Mesenchymal stem cell (in vitro differentiated cells and primary cell): ENCODE results near the gene FXYD7.

Source experiments
- DNase-seq: peaks from one replicate; pipeline ENCODE4 v3.0.0-alpha.2; 2013
- H2AFZ ChIP-seq: one replicate; pipeline ENCODE4 v1.6.1; 2013; ENCODE audit warnings: low read depth, mild to moderate bottlenecking, control low read depth, inconsistent platforms, low read length, moderate library complexity
- H2AK5ac ChIP-seq: 2 replicates; pipeline ENCODE4 v1.6.1; 2013; ENCODE audit warnings: low read length, moderate library complexity, mild to moderate bottlenecking, inconsistent platforms; ENCODE audit not compliant: severe bottlenecking
- H2BK120ac ChIP-seq: one replicate; pipeline ENCODE4 v1.6.1; 2013; ENCODE audit warnings: low read depth, mild to moderate bottlenecking, inconsistent platforms, low read length, moderate library complexity
- H2BK12ac ChIP-seq, 2 experiments: one replicate each; pipeline ENCODE4 v1.6.1; 2013; ENCODE audit warnings: inconsistent platforms in 2 of 2, low read length in 2 of 2, mild to moderate bottlenecking in 2 of 2, moderate library complexity in 2 of 2, control low read depth in 1 of 2
- H2BK15ac ChIP-seq: one replicate; pipeline ENCODE4 v1.6.1; 2013; ENCODE audit warnings: mild to moderate bottlenecking, low read depth, inconsistent platforms; ENCODE audit not compliant: poor library complexity, severe bottlenecking
- H2BK5ac ChIP-seq: 2 replicates; pipeline ENCODE4 v1.6.1; 2013; ENCODE audit warnings: low read depth, mild to moderate bottlenecking, low read length, control low read depth, inconsistent platforms; ENCODE audit not compliant: poor library complexity, severe bottlenecking
- H3K14ac ChIP-seq, 2 experiments: one replicate each; pipeline ENCODE4 v1.6.1; 2013; ENCODE audit warnings: inconsistent platforms in 2 of 2, low read length in 2 of 2, control low read depth in 1 of 2, mild to moderate bottlenecking in 1 of 2, moderate library complexity in 1 of 2
- H3K18ac ChIP-seq, 2 experiments: one replicate each; pipeline ENCODE4 v1.6.1; 2013; ENCODE audit warnings: inconsistent platforms in 2 of 2, low read length in 2 of 2, control low read depth in 1 of 2, low read depth in 1 of 2, mild to moderate bottlenecking in 1 of 2
- H3K23ac ChIP-seq, 2 experiments: one replicate each; pipeline ENCODE4 v1.6.1; 2013; ENCODE audit warnings: inconsistent platforms in 2 of 2, low read length in 2 of 2, mild to moderate bottlenecking in 2 of 2, moderate library complexity in 2 of 2, control low read depth in 1 of 2
- H3K27ac ChIP-seq: 2 replicates; pipeline ENCODE4 v1.5.1; 2013; ENCODE audit warnings: mild to moderate bottlenecking, moderate library complexity, low read length, control low read depth, inconsistent platforms; ENCODE audit not compliant: poor library complexity, severe bottlenecking
- H3K27me3 ChIP-seq, 2 experiments: 2 replicates each; pipeline versions ENCODE4 v1.6.1 to v1.7.0; 2013; ENCODE audit warnings: low read length in 2 of 2, mild to moderate bottlenecking in 2 of 2, moderate library complexity in 2 of 2, control low read depth in 1 of 2, inconsistent platforms in 1 of 2; ENCODE audit not compliant: control insufficient read depth in 1 of 2, insufficient read depth in 1 of 2
- H3K36me3 ChIP-seq, 2 experiments: 2 replicates each; pipeline versions ENCODE4 v1.6.1 to v1.7.0; 2013; ENCODE audit warnings: low read length in 2 of 2, control low read depth in 1 of 2, inconsistent platforms in 1 of 2, low read depth in 1 of 2, mild to moderate bottlenecking in 1 of 2; ENCODE audit not compliant: insufficient read depth in 2 of 2, control insufficient read depth in 1 of 2
- H3K4ac ChIP-seq, 2 experiments: one replicate each; pipeline ENCODE4 v1.6.1; 2013; ENCODE audit warnings: inconsistent platforms in 2 of 2, low read length in 2 of 2, mild to moderate bottlenecking in 2 of 2, moderate library complexity in 2 of 2, control low read depth in 1 of 2, low read depth in 1 of 2
- H3K4me1 ChIP-seq: 2 replicates; pipeline ENCODE4 v1.6.1; 2013; ENCODE audit warnings: low read depth, low read length, control low read depth; ENCODE audit not compliant: control insufficient read depth, insufficient read depth
- H3K4me2 ChIP-seq: 2 replicates; pipeline ENCODE4 v1.6.1; 2013; ENCODE audit warnings: low read length, mild to moderate bottlenecking, inconsistent platforms; ENCODE audit not compliant: poor library complexity, severe bottlenecking
- H3K4me3 ChIP-seq, 2 experiments: 2 replicates each; pipeline versions ENCODE4 v1.5.1 to v1.7.0; 2013; ENCODE audit warnings: low read length in 2 of 2, mild to moderate bottlenecking in 2 of 2, control low read depth in 1 of 2, low read depth in 1 of 2; ENCODE audit not compliant: insufficient read depth in 1 of 2
- H3K79me1 ChIP-seq: replicated peaks from 2 replicates; pipeline ENCODE4 v1.6.1; 2013; ENCODE audit warnings: mild to moderate bottlenecking, control low read depth, low read length, inconsistent platforms; ENCODE audit not compliant: poor library complexity, severe bottlenecking
- H3K9ac ChIP-seq: 2 replicates; pipeline ENCODE4 v1.7.0; 2013; ENCODE audit warnings: mild to moderate bottlenecking, low read length, moderate library complexity
- H3K9me3 ChIP-seq: 2 replicates; pipeline ENCODE4 v1.7.0; 2013; ENCODE audit warnings: mild to moderate bottlenecking, low read length; ENCODE audit not compliant: control insufficient read depth
- H4K8ac ChIP-seq: one replicate; pipeline ENCODE4 v1.6.1; 2013; ENCODE audit warnings: inconsistent platforms, mild to moderate bottlenecking, low read length, moderate library complexity
- H4K91ac ChIP-seq: one replicate; pipeline ENCODE4 v1.6.1; 2013; ENCODE audit warnings: mild to moderate bottlenecking, low read length, inconsistent platforms
- WGBS: methylation state at CpG from one replicate; pipeline ENCODE4 v1.1.7; 2013; ENCODE audit warnings: mixed read lengths; 5-methylcytosine and 5-hydroxymethylcytosine counted together

Gene FXYD7

DNA sequence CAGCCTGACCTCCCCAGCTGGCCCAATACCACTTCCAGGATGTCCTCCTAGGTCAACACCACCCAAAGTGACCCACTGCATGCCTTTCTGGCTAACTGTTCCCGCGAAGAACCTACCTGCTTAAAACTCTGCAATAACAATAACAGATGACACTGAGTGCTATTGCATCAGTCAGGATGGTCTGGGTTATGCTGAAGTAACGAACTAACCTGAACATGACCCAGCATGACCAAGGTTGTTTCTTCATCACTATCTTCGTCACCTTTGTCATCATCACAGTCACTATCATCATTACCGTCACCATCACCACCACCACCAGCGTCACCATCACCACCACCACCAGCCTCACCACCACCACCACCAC, 38.0 kb upstream of the FXYD7 start:
- WGBS: 88% methylated on average over 6 of the region's 6 CpGs

DNA sequence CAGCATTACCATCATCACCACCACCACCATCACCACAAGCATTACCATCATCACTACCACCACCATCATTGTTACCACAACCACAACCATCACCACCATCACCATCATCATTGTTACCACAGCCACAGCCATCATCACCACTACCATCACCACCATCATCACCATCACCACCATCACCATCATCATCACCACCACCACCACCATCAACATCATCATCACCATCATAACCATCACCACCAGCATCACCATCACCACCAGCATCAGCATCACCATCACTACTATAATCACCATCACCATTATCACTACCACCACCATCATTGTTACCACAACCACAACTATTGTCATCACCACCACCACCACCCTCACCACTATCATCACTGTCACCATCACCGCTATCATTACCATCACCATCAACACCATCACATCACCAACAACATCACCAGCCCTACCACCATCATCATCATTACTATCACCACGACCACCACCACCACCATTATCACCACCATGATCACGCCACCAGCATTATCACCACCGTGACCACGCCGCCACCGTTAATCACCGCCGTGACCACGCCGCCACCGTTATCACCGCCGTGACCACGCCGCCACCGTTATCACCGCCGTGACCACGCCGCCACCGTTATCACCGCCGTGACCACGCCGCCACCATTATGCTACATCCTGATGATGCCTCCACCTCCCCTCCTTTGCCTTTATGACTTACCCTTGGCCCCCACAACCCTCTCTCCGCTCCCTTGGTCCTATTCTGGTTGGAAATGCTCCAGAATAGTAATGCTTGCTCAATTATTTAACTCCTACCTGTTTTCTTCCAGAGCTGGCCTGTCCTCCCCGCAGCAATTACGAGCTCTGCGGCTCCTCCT, 37.4 kb upstream of the FXYD7 start:
- no peak overlapping the region for H3K9ac ChIP-seq
- peaks cover 1 to 3% of the 10 kb centered on the region in 2 experiments for H3K27me3 ChIP-seq
- H4K91ac ChIP-seq: no peak overlapping the region
- no peak overlapping the region for H3K23ac ChIP-seq
- no peak overlapping the region for H2BK15ac ChIP-seq
- H3K4me2 ChIP-seq: no peak overlapping the region
- H2BK120ac ChIP-seq: no peak overlapping the region
- no peaks in the 10 kb centered on the region for H3K36me3 ChIP-seq
- no peak overlapping the region for H3K27ac ChIP-seq
- H3K14ac ChIP-seq: no peak overlapping the region
- H2BK12ac ChIP-seq: no peak overlapping the region
- no peak overlapping the region for H4K8ac ChIP-seq
- H3K9me3 ChIP-seq: no peaks in the 10 kb centered on the region
- DNase-seq: no peak
- H2BK5ac ChIP-seq: no peak overlapping the region
- H3K4me3 ChIP-seq: no peak overlapping the region
- peaks cover under 1% of the 10 kb centered on the region for H3K4me1 ChIP-seq
- H3K4ac ChIP-seq: no peak overlapping the region
- 82% methylated on average over 30 of the region's 30 CpGs for WGBS
- peak overlapping the region in 1 of 2 experiments; percentile 48 for H3K18ac ChIP-seq
- H2AK5ac ChIP-seq: no peak overlapping the region
- no peak overlapping the region for H2AFZ ChIP-seq
- no peaks in the 10 kb centered on the region for H3K79me1 ChIP-seq

More for the DNA sequence above, 38.0 kb upstream of the FXYD7 start:
- H3K4me2 ChIP-seq: no peak overlapping the region
- no peak overlapping the region for H3K27ac ChIP-seq
- peaks cover 3% of the 10 kb centered on the region in 2 experiments for H3K27me3 ChIP-seq
- no peak overlapping the region for H3K9ac ChIP-seq
- no peak overlapping the region for H4K8ac ChIP-seq
- no peak overlapping the region for H3K4ac ChIP-seq
- no peak overlapping the region for H3K4me3 ChIP-seq
- DNase-seq: no peak
- no peak overlapping the region for H2BK12ac ChIP-seq
- H2BK15ac ChIP-seq: no peak overlapping the region
- no peak overlapping the region for H2BK120ac ChIP-seq
- H2BK5ac ChIP-seq: no peak overlapping the region
- no peak overlapping the region for H3K14ac ChIP-seq
- H4K91ac ChIP-seq: no peak overlapping the region
- no peaks in the 10 kb centered on the region for H3K79me1 ChIP-seq
- no peak overlapping the region for H3K23ac ChIP-seq
- no peak overlapping the region for H3K18ac ChIP-seq
- H3K4me1 ChIP-seq: peaks cover 3% of the 10 kb centered on the region
- H2AK5ac ChIP-seq: no peak overlapping the region
- no peaks in the 10 kb centered on the region for H3K36me3 ChIP-seq
- no peak overlapping the region for H2AFZ ChIP-seq
- H3K9me3 ChIP-seq: no peaks in the 10 kb centered on the region

DNA sequence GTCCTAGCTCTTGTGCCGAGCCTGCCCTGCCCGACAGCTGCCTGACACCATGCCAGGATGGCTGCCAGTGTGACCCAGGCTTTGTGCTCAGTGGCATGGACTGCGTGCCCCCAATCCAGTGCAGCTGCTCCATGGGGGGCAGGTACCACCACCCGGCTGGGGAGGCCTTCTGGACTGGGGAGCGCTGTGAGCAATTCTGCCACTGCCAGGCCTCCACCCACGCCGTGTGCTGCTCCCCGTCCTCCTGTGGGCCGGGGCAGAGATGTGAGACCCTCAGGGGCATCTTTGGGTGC, 36.8 kb upstream of the FXYD7 start:
- Histone ChIP-seq H4K91ac (no peak overlapping the region), H3K9me3 (no peaks in the 10 kb centered on the region), H2AK5ac (no peak overlapping the region), H2BK15ac (no peak overlapping the region), H3K4me2 (no peak overlapping the region), H3K27me3 (peaks cover 0 to under 1% of the 10 kb centered on the region in 2 experiments), H3K4ac (no peak overlapping the region), H3K18ac (peak overlapping the region in 1 of 2 experiments; percentile 48), H3K23ac (no peak overlapping the region), H3K36me3 (no peaks in the 10 kb centered on the region), H3K79me1 (no peaks in the 10 kb centered on the region), H2BK12ac (no peak overlapping the region), H2BK5ac (no peak overlapping the region), H3K14ac (no peak overlapping the region), H2AFZ (no peak overlapping the region), H3K9ac (no peak overlapping the region), H3K4me1 (no peaks in the 10 kb centered on the region), H2BK120ac (no peak overlapping the region), H4K8ac (no peak overlapping the region), H3K27ac (no peak overlapping the region), H3K4me3 (no peak overlapping the region)
- WGBS: 96% methylated on average over 9 of the region's 9 CpGs
- no peak for DNase-seq

DNA sequence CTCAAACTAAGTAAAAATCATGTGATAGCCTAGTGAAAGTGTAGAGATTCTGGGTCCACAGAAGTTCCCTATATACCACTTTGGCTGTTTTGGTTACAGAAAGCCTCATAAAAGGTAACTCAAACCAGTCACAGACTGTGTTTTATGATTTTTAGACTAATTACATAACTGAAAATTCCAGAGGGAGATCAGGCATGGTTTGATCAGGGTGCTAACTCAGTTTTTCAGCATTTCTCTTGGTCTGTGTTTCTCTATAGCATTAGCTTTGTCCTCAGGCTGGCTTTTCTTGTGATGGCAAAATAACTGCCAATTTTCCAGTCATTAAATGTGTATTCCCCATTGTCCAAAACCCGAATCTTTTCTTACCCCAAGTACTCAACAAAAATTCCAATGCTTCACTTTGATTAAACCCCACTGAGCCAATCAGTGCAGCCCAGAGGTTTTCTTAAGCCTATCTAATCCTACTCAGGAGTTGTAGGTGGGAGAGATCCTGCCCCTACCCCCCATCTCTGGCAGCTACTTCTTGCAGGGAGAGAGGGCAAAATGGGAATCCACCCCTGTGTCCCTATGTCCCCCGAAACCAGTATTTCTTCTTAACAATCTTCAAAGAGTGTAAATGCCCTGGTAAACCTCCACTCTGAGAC, 36.0 kb upstream of the FXYD7 start:
- no peak for DNase-seq
- H3K18ac ChIP-seq: no peak overlapping the region
- H3K27ac ChIP-seq: no peak overlapping the region
- no peak overlapping the region for H2BK12ac ChIP-seq
- WGBS: 100% methylated on average over 1 of the region's 2 CpGs
- H2BK15ac ChIP-seq: no peak overlapping the region
- H3K4me1 ChIP-seq: no peaks in the 10 kb centered on the region
- no peaks in the 10 kb centered on the region for H3K9me3 ChIP-seq
- H3K27me3 ChIP-seq: no peaks in the 10 kb centered on the region
- H4K91ac ChIP-seq: no peak overlapping the region
- H2AFZ ChIP-seq: no peak overlapping the region
- no peak overlapping the region for H3K4me3 ChIP-seq
- no peak overlapping the region for H3K23ac ChIP-seq
- H3K9ac ChIP-seq: peak overlapping the region; percentile 51
- H3K4me2 ChIP-seq: no peak overlapping the region
- no peak overlapping the region for H3K14ac ChIP-seq
- no peak overlapping the region for H2BK120ac ChIP-seq
- H4K8ac ChIP-seq: no peak overlapping the region
- no peak overlapping the region for H2BK5ac ChIP-seq
- H3K4ac ChIP-seq: no peak overlapping the region
- no peaks in the 10 kb centered on the region for H3K79me1 ChIP-seq
- no peaks in the 10 kb centered on the region for H3K36me3 ChIP-seq
- H2AK5ac ChIP-seq: no peak overlapping the region
